K562 treated with DMSO at 1 percent for 24 hours (cell line): ENCODE results near the gene SEPTIN12. TPM values are rescaled to one million over a fixed set of nuclear protein-coding genes. Genes with fewer than 3 reads are reported as not detected.

ENCODE experiments used
- total RNA-seq: library from RNA; unstranded; fragments of 300-600 nt; gene quantifications from 2 replicates; pipeline ENCODE4 v1.2.3, GENCODE V29; 2022; ENCODE audit warnings: low read depth; ENCODE audit not compliant: insufficient read depth

Gene SEPTIN12, protein sequence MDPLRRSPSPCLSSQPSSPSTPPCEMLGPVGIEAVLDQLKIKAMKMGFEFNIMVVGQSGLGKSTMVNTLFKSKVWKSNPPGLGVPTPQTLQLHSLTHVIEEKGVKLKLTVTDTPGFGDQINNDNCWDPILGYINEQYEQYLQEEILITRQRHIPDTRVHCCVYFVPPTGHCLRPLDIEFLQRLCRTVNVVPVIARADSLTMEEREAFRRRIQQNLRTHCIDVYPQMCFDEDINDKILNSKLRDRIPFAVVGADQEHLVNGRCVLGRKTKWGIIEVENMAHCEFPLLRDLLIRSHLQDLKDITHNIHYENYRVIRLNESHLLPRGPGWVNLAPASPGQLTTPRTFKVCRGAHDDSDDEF
- not detected in 2 replicates for total RNA-seq

DNA sequence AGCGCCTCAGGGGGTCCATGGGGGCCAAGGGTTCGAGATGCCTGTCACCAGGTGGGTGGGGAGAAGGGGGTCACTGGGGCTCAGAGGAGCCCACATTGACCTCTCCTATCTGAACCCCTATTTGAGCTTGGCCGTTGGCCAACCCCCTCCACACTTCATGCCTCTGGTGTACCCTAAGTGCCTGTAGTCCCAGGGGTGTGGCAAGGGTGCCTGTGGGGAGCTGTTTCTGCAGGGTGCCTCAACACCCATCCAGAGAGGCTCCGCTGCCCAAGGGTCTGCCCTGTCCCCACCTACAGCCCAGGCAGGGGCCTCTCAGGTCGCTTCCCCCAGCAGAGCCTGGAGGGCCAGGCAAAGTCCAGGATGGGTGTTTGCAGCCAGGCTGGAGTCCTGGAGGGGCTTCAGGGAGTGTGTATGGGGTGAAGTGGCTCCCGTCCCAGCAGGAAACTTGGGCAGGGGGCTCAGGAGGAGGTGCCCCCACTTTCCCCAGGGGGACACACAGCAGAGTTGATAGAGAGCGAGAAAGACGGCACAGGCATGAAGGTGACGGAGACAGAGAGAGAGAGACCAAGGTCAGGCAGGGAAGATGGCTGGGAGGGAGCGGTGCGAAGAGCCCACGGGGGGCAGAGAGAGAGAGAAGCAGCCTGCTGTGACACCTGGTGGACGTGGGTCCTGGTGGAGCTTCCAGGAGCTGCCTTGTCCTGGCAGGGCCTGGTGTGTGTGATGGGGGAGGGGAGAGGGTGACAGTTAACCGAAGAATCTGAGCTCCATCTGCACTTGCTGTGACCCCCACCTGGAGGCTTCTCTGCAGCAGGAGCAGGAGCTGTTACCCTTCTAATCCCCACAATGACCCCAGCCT lies at the start of gene SEPTIN12:
TSS of gene SEPTIN12 (minus strand) at position 719 of the 856 bp plus-strand sequence. CDS start at position 19, 700 bp downstream.

DNA sequence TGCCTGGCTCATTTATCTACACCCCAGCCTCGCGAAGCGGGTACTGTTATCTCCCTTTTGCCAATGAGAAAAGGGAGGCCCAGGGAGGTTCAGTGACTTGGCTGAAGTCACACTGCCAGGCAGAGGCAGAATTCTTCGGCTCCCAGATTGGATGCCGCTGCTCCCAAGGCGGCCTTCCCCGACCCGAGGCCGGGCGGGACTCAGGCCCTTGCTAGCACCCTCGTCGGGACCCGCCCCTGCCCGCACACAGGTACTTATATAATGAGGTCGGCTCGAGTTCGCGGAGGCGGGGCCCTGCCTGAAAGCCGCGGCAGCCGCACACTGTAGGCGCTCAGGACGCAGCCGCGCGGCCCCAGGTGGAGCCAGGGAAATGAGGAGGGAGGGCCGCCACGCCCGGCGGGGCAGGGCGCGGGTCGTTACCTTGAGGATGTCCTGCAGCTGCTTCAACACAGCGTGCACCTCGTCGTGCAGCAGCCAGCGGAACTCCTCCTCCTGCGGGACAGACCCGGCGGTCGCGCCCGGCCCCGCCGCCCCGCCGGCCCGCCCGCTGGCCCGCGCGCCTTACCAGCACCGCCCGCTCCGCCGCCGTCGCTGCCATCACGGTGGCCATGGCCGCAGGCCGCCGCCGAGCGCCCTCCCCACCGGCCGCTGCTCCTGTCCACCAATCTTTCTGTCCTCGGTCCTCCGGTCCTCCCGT lies 14.0 kb upstream of the SEPTIN12 start, which contains the start of gene ROGDI:
TSS of gene ROGDI (minus strand) at position 672 of the 697 bp plus-strand sequence. CDS start at position 610, 62 bp downstream.

DNA sequence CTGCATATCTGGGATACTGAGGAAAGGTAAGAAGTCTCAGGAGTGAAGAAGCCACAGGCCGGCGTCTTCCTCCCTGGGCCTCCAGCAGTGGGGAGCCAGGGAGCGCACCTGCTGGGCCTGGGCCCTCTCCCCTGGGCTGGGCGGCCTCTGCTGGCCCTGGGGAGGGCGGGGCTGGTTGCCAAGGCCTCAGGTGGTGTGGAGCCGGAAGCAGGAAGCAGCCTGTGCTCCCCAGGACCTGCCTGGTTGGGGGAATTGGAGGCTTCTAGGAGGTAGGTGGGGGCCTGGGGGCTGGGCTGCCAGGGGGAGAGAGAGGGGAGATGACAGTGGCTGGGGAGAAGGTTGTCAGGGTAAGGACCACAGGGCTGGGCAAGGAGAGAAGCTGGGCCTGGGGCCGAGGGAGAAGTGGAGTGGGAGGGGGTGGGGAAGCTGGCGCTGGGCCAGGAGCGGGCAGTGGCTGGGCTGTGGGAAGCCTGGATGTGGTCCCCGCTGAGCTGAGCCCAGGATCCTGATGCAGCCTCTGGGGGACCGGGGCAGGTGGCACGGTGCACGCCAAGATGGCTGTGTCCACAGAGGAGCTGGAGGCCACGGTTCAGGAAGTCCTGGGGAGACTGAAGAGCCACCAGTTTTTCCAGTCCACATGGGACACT lies 7.2 kb upstream of the SEPTIN12 start, which contains the start of gene SMIM22:
TSS of gene SMIM22 (plus strand) at position 189 of the 647 bp plus-strand sequence. CDS start at position 555, 366 bp downstream.

DNA sequence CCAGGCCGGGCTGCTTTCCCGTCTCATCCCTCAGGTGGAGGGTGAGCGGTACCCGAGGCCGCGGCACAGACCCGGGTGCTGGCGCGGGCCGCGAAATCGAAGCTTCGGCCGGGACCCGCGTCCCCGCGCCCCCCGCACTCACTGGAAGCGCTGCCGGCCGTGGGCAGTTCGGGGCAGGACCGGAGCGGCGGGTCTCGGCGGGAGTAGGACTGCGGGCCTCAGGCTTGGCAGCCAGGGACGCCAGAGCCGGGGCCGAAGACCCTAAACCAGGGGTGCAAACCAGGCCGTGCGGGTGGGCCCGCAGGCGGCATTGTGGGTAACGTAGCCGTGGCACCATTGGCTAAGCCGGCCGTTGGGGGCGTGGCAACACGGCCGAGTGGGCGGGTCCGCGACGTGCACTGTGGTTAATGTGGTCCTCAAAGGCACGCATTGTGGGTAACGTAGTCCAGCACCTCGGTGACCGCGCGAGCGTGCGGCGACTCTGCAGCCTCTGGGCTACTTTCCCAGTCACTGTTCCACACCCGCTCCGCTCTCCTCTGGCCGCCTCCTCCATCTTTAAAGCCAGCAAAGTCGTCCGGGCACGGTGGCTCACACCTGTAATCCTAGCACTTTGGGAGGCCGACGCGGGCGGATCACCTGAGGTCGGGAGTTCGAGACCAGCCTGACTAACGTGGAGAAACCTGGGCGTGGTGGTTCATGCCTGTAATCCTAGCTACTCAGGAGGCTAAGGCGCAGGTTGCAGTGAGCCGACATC lies 21.1 kb downstream of the SEPTIN12 start, which contains the start of gene ZNF500:
TSS of gene ZNF500 (minus strand) at position 288 of the 754 bp plus-strand sequence. CDS start 1,184 bp downstream, outside the sequence.

DNA sequence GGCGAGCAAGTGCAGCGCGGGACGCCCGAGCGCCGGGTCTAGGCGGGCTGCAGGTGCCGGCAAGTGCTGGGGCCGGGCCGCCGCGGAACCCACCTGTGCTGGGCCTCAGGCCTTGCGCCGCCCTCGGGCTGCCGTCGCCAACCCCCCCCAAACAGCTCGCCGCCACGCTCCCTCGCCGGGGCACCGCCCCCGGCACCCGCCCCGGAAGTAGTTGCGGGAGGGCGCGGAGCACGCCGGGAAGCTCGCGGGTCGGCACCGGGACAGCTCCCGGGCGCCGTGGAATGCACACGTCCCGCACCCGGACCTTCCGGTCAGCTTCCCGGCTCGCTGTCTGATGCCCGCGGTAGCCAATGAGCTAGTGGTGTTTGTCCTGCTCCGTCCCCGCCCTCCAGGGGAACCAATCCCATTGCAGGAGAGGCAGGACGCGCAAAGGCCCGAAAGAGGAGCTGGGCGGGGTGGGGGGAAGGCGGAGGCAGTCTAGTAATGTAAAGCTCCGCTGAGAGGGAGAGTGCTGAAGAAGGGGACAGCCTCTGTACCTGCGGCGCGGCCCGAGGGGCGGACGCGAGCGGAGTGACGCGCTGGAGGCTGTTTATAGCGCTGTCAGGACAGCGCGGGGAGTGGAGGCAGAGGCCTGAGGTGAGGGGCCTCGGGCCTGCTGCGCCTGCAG lies 53.9 kb downstream of the SEPTIN12 start, which contains the start of the genes ANKS3 and DNAAF8:
TSS of gene ANKS3 (minus strand) at position 209 of the 667 bp plus-strand sequence. CDS start 4,122 bp downstream, outside the sequence.
TSS of gene DNAAF8 (plus strand) at position 475 of the 667 bp plus-strand sequence. CDS start 1,978 bp downstream, outside the sequence.

Other genes with a start within 250 kb of the SEPTIN12 start
- 0.29 and 0.36 TPM in 2 replicates for gene CDIP1, start 249.6 kb downstream of the SEPTIN12 start, total RNA-seq
- not detected in 2 replicates for gene C16orf96, start 232.0 kb downstream of the SEPTIN12 start, total RNA-seq
- gene UBALD1, start 173.5 kb downstream of the SEPTIN12 start, total RNA-seq = 51.9 and 58.6 TPM in 2 replicates
- gene MGRN1, start 163.5 kb downstream of the SEPTIN12 start, total RNA-seq = 46.4 and 47.6 TPM in 2 replicates
- 49.7 and 51.2 TPM in 2 replicates for gene NUDT16L1, start 94.8 kb downstream of the SEPTIN12 start, total RNA-seq
- gene ANKS3, start 54.1 kb downstream of the SEPTIN12 start, total RNA-seq = 10.2 and 11.2 TPM in 2 replicates
- gene DNAAF8, start 53.8 kb downstream of the SEPTIN12 start, total RNA-seq = 0.56 TPM in 1 of 2 replicates, not detected in the other
- 11.1 and 11.9 TPM in 2 replicates for gene ZNF500, start 21.2 kb downstream of the SEPTIN12 start, total RNA-seq
- gene SMIM22, start 7.0 kb upstream of the SEPTIN12 start, total RNA-seq = not detected in 2 replicates
- 46.5 and 57.0 TPM in 2 replicates for gene ROGDI, start 14.3 kb upstream of the SEPTIN12 start, total RNA-seq
- 63.4 and 72.2 TPM in 2 replicates for gene GLYR1, start 58.9 kb upstream of the SEPTIN12 start, total RNA-seq
- gene UBN1, start 59.1 kb upstream of the SEPTIN12 start, total RNA-seq = 61.8 and 64.0 TPM in 2 replicates
- gene PPL, start 148.8 kb upstream of the SEPTIN12 start, total RNA-seq = 0.19 and 0.32 TPM in 2 replicates
- gene SEC14L5, start 170.0 kb upstream of the SEPTIN12 start, total RNA-seq = 0.06 TPM in 1 of 2 replicates, not detected in the other
- gene NAGPA, start 245.6 kb upstream of the SEPTIN12 start, total RNA-seq = 12.8 and 16.1 TPM in 2 replicates